Spleen (tissue), 13 donors: ENCODE data around the gene CCDC89. TPM values are rescaled to one million over a fixed set of nuclear protein-coding genes. Genes with fewer than 3 reads are reported as not detected.

Source experiments
- DNase-seq: peaks from one replicate; pipeline ENCODE4 v3.0.0-alpha.2; 2020
- H3K27ac ChIP-seq, 8 donors: fragments of 200-600 bp; sonication (generic) in 7 of 8; 1 replicate in 4 of 8; 2 replicates in 4 of 8; pipeline versions ENCODE4 v1.5.0 to v1.8.0; 2016 to 2021; ENCODE audit warnings: inconsistent platforms in 4 of 8, mild to moderate bottlenecking in 4 of 8, moderate library complexity in 1 of 8
- H3K27me3 ChIP-seq, 7 donors: fragments of 200-600 bp; sonication (generic) in 6 of 7; replicated peaks in 1 of 7; 1 replicate in 4 of 7; 2 replicates in 3 of 7; pipeline versions ENCODE4 v1.5.0 to v1.8.0; 2016 to 2021; ENCODE audit warnings: inconsistent platforms in 3 of 7, mild to moderate bottlenecking in 1 of 7
- H3K36me3 ChIP-seq, 6 donors: fragments of 200-600 bp; sonication (generic) in 5 of 6; 1 replicate in 4 of 6; 2 replicates in 2 of 6; pipeline versions ENCODE4 v1.5.0 to v1.8.0; 2016 to 2021; ENCODE audit warnings: inconsistent platforms in 2 of 6
- H3K4me1 ChIP-seq, 6 donors: fragments of 200-600 bp; sonication (generic) in 5 of 6; 1 replicate in 3 of 6; 2 replicates in 3 of 6; pipeline versions ENCODE4 v1.5.0 to v1.8.0; 2016 to 2021; ENCODE audit warnings: inconsistent platforms in 3 of 6
- H3K4me3 ChIP-seq, 8 donors: fragments of 200-600 bp; sonication (generic) in 7 of 8; 1 replicate in 4 of 8; 2 replicates in 4 of 8; pipeline versions ENCODE4 v1.5.0 to v1.8.0; 2016 to 2021; ENCODE audit warnings: inconsistent platforms in 4 of 8, mild to moderate bottlenecking in 4 of 8, moderate library complexity in 2 of 8
- H3K9me3 ChIP-seq, 8 donors: fragments of 200-600 bp; sonication (generic) in 7 of 8; 1 replicate in 4 of 8; 2 replicates in 4 of 8; pipeline versions ENCODE4 v1.5.0 to v1.8.0; 2016 to 2021; ENCODE audit warnings: inconsistent platforms in 4 of 8
- CTCF ChIP-seq, 11 experiments: fragments of 200-600 bp in 7 of 11; fragments of 450-650 bp in 4 of 11; sonication (generic) in 4 of 11; IDR thresholded peaks in 8 of 11; conservative IDR thresholded peaks in 3 of 11; 1 replicate in 7 of 11; 2 replicates in 4 of 11; pipeline versions ENCODE4 v1.4.0 to v1.8.0; 2016 to 2021; ENCODE audit warnings: antibody characterized with exemption in 11 of 11, inconsistent platforms in 4 of 11, mild to moderate bottlenecking in 1 of 11
- POLR2A ChIP-seq, 3 donors: fragments of 450-650 bp; IDR thresholded peaks; one replicate each; pipeline ENCODE4 v1.5.1; 2017; ENCODE audit warnings: antibody characterized with exemption in 3 of 3, mild to moderate bottlenecking in 1 of 3
- POLR2AphosphoS5 ChIP-seq, 3 donors: sonication (generic); formaldehyde crosslinking; IDR thresholded peaks; one replicate each; pipeline ENCODE4 v1.5.1; 2017; ENCODE audit warnings: antibody characterized with exemption in 3 of 3
- WGBS, 5 donors: extraction: QIAGEN DNeasy Blood & Tissue Kit in 3 of 5; methylation state at CpG; one replicate each; pipeline versions ENCODE4 v1.1.5 to v1.1.7; 2013 to 2018; 5-methylcytosine and 5-hydroxymethylcytosine counted together
- intact Hi-C: fragments of 100-400 bp; cut with DNase I; formaldehyde crosslinking; loops from one replicate; pipeline ENCODE4 v1.15.0; 2023; ENCODE audit warnings: low total_unique reads
- long read RNA-seq, 2 donors: transcript quantifications; one replicate each; lab custom pipeline, GENCODE V29; 2026
- polyA plus RNA-seq, 3 donors: library from polyadenylated mRNA; stranded (reverse); fragments of 200-250 nt; gene quantifications; one replicate each; pipeline ENCODE4 v1.2.1, GENCODE V29; 2013
- total RNA-seq, 7 donors: library from RNA; depleted of rRNA in 3 of 7; stranded (reverse); fragments of >200 nt in 3 of 7; fragmentation: NEBNext Ultra II Directional in 4 of 7; extraction: Animal tissue kit (Norgen Biotek cat#: 25700) in 4 of 7; gene quantifications; one replicate each; pipeline versions ENCODE4 v1.1.0 to v1.2.1, GENCODE V29; 2016 to 2021
- donor health status: healthy with polysubstance abuse.
- donor health status: DM: no; HTN: no; CAD: no; lungs with moderate emphysema.
- donor health status: DM: no; HTN: no; CAD: no.
- donor health status: Bipolar disorder and iron deficiency.
- donor health status: healthy.
- donor health status: DM: no; HTN: no; CAD: no.
- donor health status: DM: yes; HTN: yes; CAD: no.

Gene CCDC89
- total RNA-seq, result 1 to 10 TPM in 4 of 7 donors, under 1 TPM in 3; 0.44 to 4.3 (median 1.3) TPM
- polyA plus RNA-seq, result under 1 TPM; 0.11 to 0.21 (median 0.16) TPM
- long read RNA-seq, donor 1, partial matches to known transcripts, result 0 of 3 reads
- long read RNA-seq, donor 1, other reads (novel, unspliced or antisense), result 0 of 3 reads
- long read RNA-seq, donor 2, partial matches to known transcripts, result 0 of 2 reads
- long read RNA-seq, donor 2, other reads (novel, unspliced or antisense), result 0 of 2 reads

- Histone ChIP-seq H3K4me1 (peaks cover 0 to 21% (median 2%) of the 10 kb centered on the region in 6 donors), H3K27ac (peak within 1 kb of the TSS in 5 of 8 donors; percentile 33 to 63 (median 55)), H3K9me3 (no peaks in the 10 kb centered on the region), H3K27me3 (no peaks in the 10 kb centered on the region), H3K4me3 (peak within 1 kb of the TSS in 4 of 8 donors; percentile 15 to 41 (median 21)), H3K36me3 (no peaks in the 10 kb centered on the region)
- 61 to 73% (median 69%) methylated on average over 13 of the region's 13 CpGs for WGBS, 5 donors
- intact Hi-C loops, result no loop called here
- peak; percentile 64 for DNase-seq
- TF ChIP-seq POLR2AphosphoS5 (IDR thresholded peaks at IDR 0.05) (no peak), POLR2A (IDR thresholded peaks at IDR 0.05) (no peak), CTCF (IDR thresholded peaks at IDR 0.05 in 8 of 11, conservative IDR thresholded peaks at IDR 0.05 in 3 of 11) (no peak)
Measured at GRCh38 chr11:85685820-85686459, at the start of gene CCDC89. Gene CCDC89 (minus strand): TSS chr11:85686195. CDS start chr11:85686130, 65 bp downstream.

- Histone ChIP-seq H3K27me3 (no peaks in the 10 kb centered on the region), H3K27ac (no peak overlapping the region), H3K4me1 (peaks cover 0 to 15% (median 5%) of the 10 kb centered on the region in 6 donors), H3K36me3 (peaks cover 0 to 13% (median 0%) of the 10 kb centered on the region in 6 donors), H3K4me3 (no peak overlapping the region), H3K9me3 (no peaks in the 10 kb centered on the region)
- intact Hi-C loops, result no loop called here
- TF ChIP-seq POLR2A (IDR thresholded peaks at IDR 0.05), result no peak
- TF ChIP-seq POLR2AphosphoS5 (IDR thresholded peaks at IDR 0.05), result no peak
- TF ChIP-seq CTCF (IDR thresholded peaks at IDR 0.05 in 8 of 11, conservative IDR thresholded peaks at IDR 0.05 in 3 of 11), result no peak
- DNase-seq, result no peak
Measured at GRCh38 chr11:85732965-85733364, 47.0 kb upstream of the CCDC89 start.

DNA sequence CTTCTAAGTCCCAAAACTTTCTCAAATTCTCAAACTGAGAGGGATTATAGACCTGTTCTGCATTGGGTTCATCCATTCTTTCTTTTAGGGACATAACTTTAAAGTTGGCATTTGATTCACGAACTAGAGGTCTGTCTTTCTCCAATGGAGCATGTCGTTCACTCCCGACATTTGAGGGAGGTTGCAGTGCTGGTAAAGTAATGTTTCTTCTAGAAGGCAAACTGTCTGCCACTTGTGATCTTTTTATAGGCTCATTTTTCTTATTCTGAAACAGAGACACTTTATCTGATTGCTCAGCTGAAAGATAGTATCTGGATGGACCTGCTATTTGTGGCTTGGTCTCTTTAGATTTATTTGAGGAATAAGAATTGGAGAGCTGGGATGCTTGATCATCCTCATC lies 40.4 kb upstream of the CCDC89 start:
- Histone ChIP-seq H3K36me3 (peaks cover 0 to 10% (median 2%) of the 10 kb centered on the region in 6 donors), H3K27ac (no peak overlapping the region), H3K9me3 (no peaks in the 10 kb centered on the region), H3K4me1 (peaks cover 0 to 4% (median 0%) of the 10 kb centered on the region in 6 donors), H3K4me3 (no peak overlapping the region), H3K27me3 (no peaks in the 10 kb centered on the region)
- no peak for TF ChIP-seq CTCF (IDR thresholded peaks at IDR 0.05 in 8 of 11, conservative IDR thresholded peaks at IDR 0.05 in 3 of 11)
- no peak for TF ChIP-seq POLR2AphosphoS5 (IDR thresholded peaks at IDR 0.05)
- no peak for TF ChIP-seq POLR2A (IDR thresholded peaks at IDR 0.05)
- intact Hi-C loops, result no loop called here
- no peak for DNase-seq
- 90 to 98% (median 94%) methylated on average over 3 of the region's 3 CpGs for WGBS, 5 donors

- TF ChIP-seq POLR2A (IDR thresholded peaks at IDR 0.05), result no peak
- no peak for TF ChIP-seq POLR2AphosphoS5 (IDR thresholded peaks at IDR 0.05)
- no peak for TF ChIP-seq CTCF (IDR thresholded peaks at IDR 0.05 in 8 of 11, conservative IDR thresholded peaks at IDR 0.05 in 3 of 11)
- intact Hi-C loops, result no loop called here
- 76 to 92% (median 79%) methylated on average over 3 of the region's 3 CpGs for WGBS, 5 donors
- peaks cover 0 to 4% (median 0%) of the 10 kb centered on the region in 6 donors for H3K4me1 ChIP-seq
- H3K27ac ChIP-seq, result no peak overlapping the region
- H3K27me3 ChIP-seq, result no peaks in the 10 kb centered on the region
- H3K9me3 ChIP-seq, result no peaks in the 10 kb centered on the region
- H3K4me3 ChIP-seq, result no peak overlapping the region
- peaks cover 0 to 11% (median 2%) of the 10 kb centered on the region in 6 donors for H3K36me3 ChIP-seq
- DNase-seq, result no peak
Measured at GRCh38 chr11:85725510-85726258, 39.7 kb upstream of the CCDC89 start.
